ENCODE measurements around the gene METAP1D.
"Not testable (repeated sequence)": the region's sequence is repeated elsewhere in the genome, so short reads cannot be mapped to it uniquely, and the experiment has no call there.

Gene METAP1D

DNA sequence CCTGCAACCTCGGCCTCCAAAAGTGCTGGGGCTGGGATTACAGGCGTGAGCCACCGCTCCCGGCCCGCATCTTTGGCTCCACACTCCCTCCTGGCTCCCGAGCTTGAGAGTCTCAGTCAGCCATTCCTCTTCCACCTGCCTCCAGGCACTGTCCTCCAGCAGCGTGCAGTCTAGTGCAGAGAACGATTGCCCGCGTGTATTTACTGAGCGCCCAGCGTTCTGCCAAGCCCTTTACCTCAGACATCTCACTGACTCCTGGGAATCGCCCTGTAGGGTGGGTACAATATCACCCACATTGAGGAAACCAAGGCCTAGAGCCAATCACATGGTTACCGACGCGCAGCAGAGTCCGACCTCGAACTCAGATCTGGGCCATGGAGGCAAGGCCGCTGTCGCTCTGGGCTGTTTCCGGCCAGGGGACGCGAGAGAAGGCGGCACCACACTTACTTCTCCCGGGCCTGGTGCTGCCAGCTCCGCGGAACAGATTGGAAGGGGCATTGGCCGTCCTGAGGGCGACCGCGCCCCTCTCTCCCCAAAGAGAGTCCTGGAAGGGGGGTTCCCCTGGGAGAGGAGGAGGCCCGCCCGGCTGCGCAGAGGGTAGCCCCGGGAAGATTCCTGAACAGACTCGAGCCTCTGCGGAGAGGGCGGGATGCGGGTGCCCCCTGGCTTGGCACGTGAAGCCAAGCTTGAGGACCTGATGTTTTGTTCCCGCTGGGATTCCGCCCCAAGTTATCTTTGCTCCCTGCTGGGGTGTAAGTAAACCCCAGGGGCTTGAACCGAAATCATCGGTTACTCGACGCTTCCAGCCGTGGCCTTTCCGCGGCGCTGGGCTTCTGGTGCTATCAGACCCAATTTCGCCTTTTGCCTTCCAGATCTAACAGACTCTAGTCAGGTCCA is 108.2 kb downstream of the METAP1D start:
- Histone ChIP-seq H3K4me1 (ENCODE audit: control insufficient read depth, insufficient read depth, low read length) (peaks cover 19% of the 10 kb centered on the region), H3K36me3 (ENCODE audit: control insufficient read depth in 2 of 2, insufficient read depth in 2 of 2, low read length in 2 of 2) (no peaks in the 10 kb centered on the region), H3K9ac (ENCODE audit: low read length in 2 of 2) (no peak overlapping the region), H3K27me3 (ENCODE audit: control insufficient read depth in 1 of 2, insufficient read depth in 2 of 2, low read length in 2 of 2) (peaks cover 65 to 69% of the 10 kb centered on the region in 2 donors), H3K27ac (ENCODE audit: low read length) (no peak overlapping the region), H3K4me3 (ENCODE audit: low read length in 2 of 2) (no peak overlapping the region), H3K9me3 (ENCODE audit: control insufficient read depth in 2 of 2, low read length in 2 of 2) (peaks cover 0 to 2% of the 10 kb centered on the region in 2 donors)

GRCh38 chr2:172108587-172108930 is 108.8 kb downstream of the METAP1D start:
- H3K27me3 ChIP-seq (ENCODE audit: control insufficient read depth in 1 of 2, insufficient read depth in 2 of 2, low read length in 2 of 2): peaks cover 60 to 63% of the 10 kb centered on the region in 2 donors
- H3K4me1 ChIP-seq (ENCODE audit: control insufficient read depth, insufficient read depth, low read length): peaks cover 16% of the 10 kb centered on the region
- H3K9me3 ChIP-seq (ENCODE audit: control insufficient read depth in 2 of 2, low read length in 2 of 2): peaks cover 0 to under 1% of the 10 kb centered on the region in 2 donors
- H3K36me3 ChIP-seq (ENCODE audit: control insufficient read depth in 2 of 2, insufficient read depth in 2 of 2, low read length in 2 of 2): no peaks in the 10 kb centered on the region
- H3K4me3 ChIP-seq (ENCODE audit: low read length in 2 of 2): no peak overlapping the region
- H3K9ac ChIP-seq (ENCODE audit: low read length in 2 of 2): no peak overlapping the region
- no peak overlapping the region for H3K27ac ChIP-seq (ENCODE audit: low read length)

GRCh38 chr2:172109256-172109987 is 109.7 kb downstream of the METAP1D start:
- H3K4me3 ChIP-seq (ENCODE audit: low read length in 2 of 2): no peak overlapping the region
- H3K27me3 ChIP-seq (ENCODE audit: control insufficient read depth in 1 of 2, insufficient read depth in 2 of 2, low read length in 2 of 2): peaks cover 54 to 55% of the 10 kb centered on the region in 2 donors
- H3K4me1 ChIP-seq (ENCODE audit: control insufficient read depth, insufficient read depth, low read length): peaks cover 16% of the 10 kb centered on the region
- no peak overlapping the region for H3K27ac ChIP-seq (ENCODE audit: low read length)
- H3K36me3 ChIP-seq (ENCODE audit: control insufficient read depth in 2 of 2, insufficient read depth in 2 of 2, low read length in 2 of 2): no peaks in the 10 kb centered on the region
- no peaks in the 10 kb centered on the region for H3K9me3 ChIP-seq (ENCODE audit: control insufficient read depth in 2 of 2, low read length in 2 of 2)
- no peak overlapping the region for H3K9ac ChIP-seq (ENCODE audit: low read length in 2 of 2)

- H3K27me3 ChIP-seq (ENCODE audit: control insufficient read depth in 1 of 2, insufficient read depth in 2 of 2, low read length in 2 of 2): peaks cover 46 to 49% of the 10 kb centered on the region in 2 donors
- H3K9me3 ChIP-seq (ENCODE audit: control insufficient read depth in 2 of 2, low read length in 2 of 2): no peaks in the 10 kb centered on the region
- H3K27ac ChIP-seq (ENCODE audit: low read length): no peak overlapping the region
- H3K36me3 ChIP-seq (ENCODE audit: control insufficient read depth in 2 of 2, insufficient read depth in 2 of 2, low read length in 2 of 2): no peaks in the 10 kb centered on the region
- no peak overlapping the region for H3K9ac ChIP-seq (ENCODE audit: low read length in 2 of 2)
- no peak overlapping the region for H3K4me3 ChIP-seq (ENCODE audit: low read length in 2 of 2)
- peaks cover 16% of the 10 kb centered on the region for H3K4me1 ChIP-seq (ENCODE audit: control insufficient read depth, insufficient read depth, low read length)
Observed at GRCh38 chr2:172109988-172110811, 110.4 kb downstream of the METAP1D start.

DNA sequence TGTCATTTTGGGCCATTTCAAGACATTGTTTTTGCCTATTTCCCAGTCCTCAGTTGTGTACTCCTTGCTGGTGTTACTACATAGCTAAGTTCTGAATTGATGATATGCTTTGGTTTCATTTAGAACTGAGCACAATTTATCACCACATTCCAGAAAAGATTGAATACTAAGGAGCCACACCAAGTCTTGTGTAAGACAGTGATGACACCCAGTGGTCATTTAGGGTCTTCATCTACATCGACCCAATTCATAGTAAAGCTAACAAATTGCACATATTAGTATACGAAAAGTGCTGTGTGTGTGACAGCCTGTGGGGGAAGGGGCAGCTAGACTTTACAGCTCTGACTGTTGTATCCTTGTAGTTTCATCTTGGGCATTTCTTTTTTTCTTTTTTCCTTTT is 113.9 kb downstream of the METAP1D start:
- Histone ChIP-seq H3K27ac (ENCODE audit: low read length) (no peak overlapping the region), H3K9me3 (ENCODE audit: control insufficient read depth in 2 of 2, low read length in 2 of 2) (no peaks in the 10 kb centered on the region), H3K36me3 (ENCODE audit: control insufficient read depth in 2 of 2, insufficient read depth in 2 of 2, low read length in 2 of 2) (no peaks in the 10 kb centered on the region), H3K4me1 (ENCODE audit: control insufficient read depth, insufficient read depth, low read length) (no peaks in the 10 kb centered on the region), H3K27me3 (ENCODE audit: control insufficient read depth in 1 of 2, insufficient read depth in 2 of 2, low read length in 2 of 2) (peaks cover 17 to 18% of the 10 kb centered on the region in 2 donors), H3K4me3 (ENCODE audit: low read length in 2 of 2) (no peak overlapping the region), H3K9ac (ENCODE audit: low read length in 2 of 2) (no peak overlapping the region)

GRCh38 chr2:172114176-172114575 is 114.4 kb downstream of the METAP1D start:
- not testable (repeated sequence) for H3K4me1 ChIP-seq (ENCODE audit: control insufficient read depth, insufficient read depth, low read length); H3K9ac ChIP-seq (ENCODE audit: low read length in 2 of 2); H3K27ac ChIP-seq (ENCODE audit: low read length); H3K9me3 ChIP-seq (ENCODE audit: control insufficient read depth in 2 of 2, low read length in 2 of 2); H3K36me3 ChIP-seq (ENCODE audit: control insufficient read depth in 2 of 2, insufficient read depth in 2 of 2, low read length in 2 of 2); H3K4me3 ChIP-seq (ENCODE audit: low read length in 2 of 2)
- H3K27me3 ChIP-seq (ENCODE audit: control insufficient read depth in 1 of 2, insufficient read depth in 2 of 2, low read length in 2 of 2): peaks cover 15% of the 10 kb centered on the region in 2 donors

DNA sequence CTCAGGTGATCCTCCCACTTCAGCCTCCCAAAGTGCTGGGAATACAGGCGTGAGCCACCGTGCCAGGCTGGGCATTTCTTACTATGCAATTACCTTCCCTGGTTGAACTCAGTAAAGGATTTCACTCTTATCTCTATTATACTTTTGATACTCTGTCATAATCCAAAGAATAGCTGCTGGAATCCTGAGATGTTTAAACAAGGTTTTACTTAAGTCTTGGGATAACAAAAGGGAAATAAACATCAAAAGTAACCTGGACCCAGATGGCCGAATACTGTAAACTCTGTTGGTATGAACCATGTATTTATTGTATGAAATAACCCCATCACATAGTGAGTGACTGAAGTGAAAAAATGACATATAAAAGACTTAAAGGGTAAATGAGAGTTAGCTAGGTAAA is 114.8 kb downstream of the METAP1D start:
- H3K9ac ChIP-seq (ENCODE audit: low read length in 2 of 2): no peak overlapping the region
- no peaks in the 10 kb centered on the region for H3K36me3 ChIP-seq (ENCODE audit: control insufficient read depth in 2 of 2, insufficient read depth in 2 of 2, low read length in 2 of 2)
- H3K4me3 ChIP-seq (ENCODE audit: low read length in 2 of 2): no peak overlapping the region
- H3K27ac ChIP-seq (ENCODE audit: low read length): no peak overlapping the region
- H3K9me3 ChIP-seq (ENCODE audit: control insufficient read depth in 2 of 2, low read length in 2 of 2): no peaks in the 10 kb centered on the region
- peaks cover 11 to 12% of the 10 kb centered on the region in 2 donors for H3K27me3 ChIP-seq (ENCODE audit: control insufficient read depth in 1 of 2, insufficient read depth in 2 of 2, low read length in 2 of 2)
- no peaks in the 10 kb centered on the region for H3K4me1 ChIP-seq (ENCODE audit: control insufficient read depth, insufficient read depth, low read length)

- Histone ChIP-seq H3K4me1 (ENCODE audit: control insufficient read depth, insufficient read depth, low read length) (no peaks in the 10 kb centered on the region), H3K27ac (ENCODE audit: low read length) (no peak overlapping the region), H3K9me3 (ENCODE audit: control insufficient read depth in 2 of 2, low read length in 2 of 2) (no peaks in the 10 kb centered on the region), H3K27me3 (ENCODE audit: control insufficient read depth in 1 of 2, insufficient read depth in 2 of 2, low read length in 2 of 2) (peaks cover 4 to 5% of the 10 kb centered on the region in 2 donors), H3K4me3 (ENCODE audit: low read length in 2 of 2) (no peak overlapping the region), H3K9ac (ENCODE audit: low read length in 2 of 2) (no peak overlapping the region), H3K36me3 (ENCODE audit: control insufficient read depth in 2 of 2, insufficient read depth in 2 of 2, low read length in 2 of 2) (no peaks in the 10 kb centered on the region)
Observed at GRCh38 chr2:172116107-172116506, 116.4 kb downstream of the METAP1D start.

GRCh38 chr2:172119089-172119488 is 119.3 kb downstream of the METAP1D start:
- H3K27ac ChIP-seq (ENCODE audit: low read length): no peak overlapping the region

DNA sequence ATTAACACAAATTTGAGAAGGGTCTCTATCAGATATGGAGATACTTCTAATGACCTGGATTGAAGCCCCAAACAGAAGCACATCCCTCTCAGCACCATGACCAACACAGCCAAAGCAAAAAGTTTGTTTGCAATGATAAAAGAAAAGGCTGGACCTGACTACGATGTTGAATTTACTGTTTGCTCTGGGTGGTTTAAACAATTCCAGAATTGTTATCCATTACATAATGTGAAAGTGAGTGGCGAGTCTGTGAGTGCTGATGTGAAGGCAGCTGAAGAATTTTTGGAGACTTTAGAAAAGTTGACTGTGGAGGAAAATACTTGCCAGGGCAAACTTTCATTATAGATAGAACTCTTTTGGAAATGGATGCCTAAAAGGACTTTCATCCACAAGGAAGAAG is 120.4 kb downstream of the METAP1D start:
- H3K27me3 ChIP-seq (ENCODE audit: control insufficient read depth in 1 of 2, insufficient read depth in 2 of 2, low read length in 2 of 2): peaks cover 0 to 4% of the 10 kb centered on the region in 2 donors
- no peak overlapping the region for H3K9ac ChIP-seq (ENCODE audit: low read length in 2 of 2)
- no peaks in the 10 kb centered on the region for H3K9me3 ChIP-seq (ENCODE audit: control insufficient read depth in 2 of 2, low read length in 2 of 2)
- H3K27ac ChIP-seq (ENCODE audit: low read length): no peak overlapping the region
- H3K36me3 ChIP-seq (ENCODE audit: control insufficient read depth in 2 of 2, insufficient read depth in 2 of 2, low read length in 2 of 2): no peaks in the 10 kb centered on the region
- H3K4me3 ChIP-seq (ENCODE audit: low read length in 2 of 2): no peak overlapping the region
- no peaks in the 10 kb centered on the region for H3K4me1 ChIP-seq (ENCODE audit: control insufficient read depth, insufficient read depth, low read length)

More at GRCh38 chr2:172119089-172119488, 119.3 kb downstream of the METAP1D start:
- Histone ChIP-seq H3K4me1 (ENCODE audit: control insufficient read depth, insufficient read depth, low read length) (no peaks in the 10 kb centered on the region), H3K9me3 (ENCODE audit: control insufficient read depth in 2 of 2, low read length in 2 of 2) (no peaks in the 10 kb centered on the region), H3K4me3 (ENCODE audit: low read length in 2 of 2) (no peak overlapping the region), H3K9ac (ENCODE audit: low read length in 2 of 2) (no peak overlapping the region), H3K36me3 (ENCODE audit: control insufficient read depth in 2 of 2, insufficient read depth in 2 of 2, low read length in 2 of 2) (no peaks in the 10 kb centered on the region), H3K27me3 (ENCODE audit: control insufficient read depth in 1 of 2, insufficient read depth in 2 of 2, low read length in 2 of 2) (peaks cover 2 to 4% of the 10 kb centered on the region in 2 donors)

Measured in stomach smooth muscle (tissue), 2 donors.